Hepatocyte (in vitro differentiated cells): Measurements from ENCODE around the gene NBR1. TPM values are rescaled to one million over a fixed set of nuclear protein-coding genes. Genes with fewer than 3 reads are reported as not detected.

Experiments used
- DNase-seq: peaks from one replicate; pipeline ENCODE4 v3.0.0-alpha.2; 2016; ENCODE audit warnings: low spot score
- H2AFZ ChIP-seq: fragments of 200-600 bp; sonication (generic); 2 replicates; pipeline ENCODE4 v1.6.0; 2016; ENCODE audit warnings: antibody characterized with exemption, mild to moderate bottlenecking
- H3K27ac ChIP-seq: fragments of 200-600 bp; sonication (generic); 2 replicates; pipeline ENCODE4 v1.5.1; 2016; ENCODE audit warnings: mild to moderate bottlenecking
- H3K27me3 ChIP-seq: fragments of 200-600 bp; sonication (generic); 2 replicates; pipeline ENCODE4 v1.6.1; 2016
- H3K36me3 ChIP-seq: fragments of 200-600 bp; sonication (generic); replicated peaks from 2 replicates; pipeline ENCODE4 v1.5.1; 2016; ENCODE audit warnings: low read depth; ENCODE audit not compliant: insufficient read depth
- H3K4me1 ChIP-seq: fragments of 200-600 bp; sonication (generic); 2 replicates; pipeline ENCODE4 v1.5.1; 2016; ENCODE audit warnings: mild to moderate bottlenecking, moderate library complexity; ENCODE audit not compliant: insufficient read depth
- H3K4me2 ChIP-seq: fragments of 200-600 bp; sonication (generic); 2 replicates; pipeline ENCODE4 v1.6.0; 2016
- H3K4me3 ChIP-seq: fragments of 200-600 bp; sonication (generic); 2 replicates; pipeline ENCODE4 v1.5.1; 2016; ENCODE audit warnings: mild to moderate bottlenecking
- H3K79me2 ChIP-seq: fragments of 200-600 bp; sonication (generic); 2 replicates; pipeline ENCODE4 v1.6.0; 2017; ENCODE audit warnings: mild to moderate bottlenecking
- H3K9me2 ChIP-seq: fragments of 200-600 bp; sonication (generic); replicated peaks from 2 replicates; pipeline ENCODE4 v1.6.0; 2017; ENCODE audit warnings: mild to moderate bottlenecking; ENCODE audit not compliant: insufficient read depth
- H3K9me3 ChIP-seq: fragments of 200-600 bp; sonication (generic); 2 replicates; pipeline ENCODE4 v1.5.1; 2016; ENCODE audit warnings: low read depth, mild to moderate bottlenecking
- H4K20me1 ChIP-seq: fragments of 200-600 bp; sonication (generic); 2 replicates; pipeline ENCODE4 v1.6.0; 2016; ENCODE audit warnings: mild to moderate bottlenecking; ENCODE audit not compliant: insufficient read depth, poor library complexity, severe bottlenecking
- EZH2 ChIP-seq: fragments of 200-600 bp; sonication (generic); IDR thresholded peaks from 2 replicates; pipeline ENCODE4 v1.6.1; 2016; ENCODE audit warnings: antibody characterized with exemption, mild to moderate bottlenecking, borderline replicate concordance
- EZH2phosphoT487 ChIP-seq: fragments of 200-600 bp; sonication (generic); IDR thresholded peaks from one replicate; pipeline ENCODE4 v1.6.1; 2018; ENCODE audit warnings: antibody characterized with exemption, mild to moderate bottlenecking, low read depth, moderate library complexity; ENCODE audit not compliant: unreplicated experiment, severe bottlenecking
- WGBS: methylation state at CpG from one replicate; pipeline ENCODE4 v1.1.6; 2016; ENCODE audit warnings: low lambda C conversion rate; ENCODE audit errors: missing lambda C conversion rate; 5-methylcytosine and 5-hydroxymethylcytosine counted together
- polyA plus RNA-seq: library from polyadenylated mRNA; unstranded; fragments of >200 nt; fragmentation: Nextera tagmentation; extraction: Ambion mirVana; gene quantifications from 2 replicates; pipeline ENCODE4 v1.2.1, GENCODE V29; 2016
- total RNA-seq: library from RNA; depleted of rRNA; stranded (reverse); fragments of >200 nt; gene quantifications from 2 replicates; pipeline ENCODE4 v1.2.3, GENCODE V29; 2014
- TF ChIP-seq, protein P1 (sequence below): fragments of 200-600 bp; sonication (generic); IDR thresholded peaks from 2 replicates; pipeline ENCODE4 v1.5.1; 2016; ENCODE audit warnings: antibody characterized with exemption, mild to moderate bottlenecking; ENCODE audit not compliant: poor library complexity

NBR1 gene
- total and polyA plus RNA-seq, 2 experiments from 2014 or later: 37.7 to 82.4 TPM

DNA sequence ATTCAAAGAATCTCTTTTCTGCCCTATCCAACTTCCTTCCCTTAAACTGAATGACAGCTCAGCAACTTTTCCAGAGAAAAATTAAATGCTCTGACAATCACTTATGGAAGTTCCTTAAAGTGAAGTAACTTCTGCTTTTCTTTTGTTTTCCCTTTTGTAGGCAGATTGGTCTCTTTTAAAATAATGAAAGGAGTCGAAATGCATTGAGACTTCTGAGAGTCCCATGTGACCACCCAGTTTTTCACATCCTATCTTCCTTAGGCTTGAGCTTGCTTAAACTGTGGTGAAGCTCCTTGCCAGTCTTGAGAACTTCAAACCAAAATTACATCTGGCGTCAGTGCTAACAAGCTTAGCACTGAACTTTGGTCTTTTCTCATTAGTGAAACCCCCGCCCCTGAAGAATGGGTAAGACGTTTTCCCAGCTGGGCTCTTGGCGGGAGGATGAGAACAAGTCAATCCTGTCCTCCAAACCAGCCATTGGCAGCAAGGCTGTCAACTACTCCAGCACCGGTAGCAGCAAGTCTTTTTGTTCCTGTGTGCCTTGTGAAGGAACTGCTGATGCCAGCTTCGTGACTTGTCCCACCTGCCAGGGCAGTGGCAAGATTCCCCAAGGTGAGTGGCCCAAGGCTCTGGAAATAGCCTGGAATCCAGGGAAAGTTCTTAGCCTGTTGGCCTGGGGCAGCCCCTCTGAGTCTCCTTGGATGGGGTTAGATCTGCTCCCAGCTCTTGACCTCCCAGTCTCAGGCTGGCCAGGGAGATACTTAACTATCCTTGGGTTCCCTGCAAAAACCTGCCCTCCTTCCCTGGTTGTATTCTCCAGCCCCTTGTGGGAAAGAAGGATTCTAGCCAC lies 41.9 kb downstream of the NBR1 start:
- Histone ChIP-seq H3K9me2 (no peaks in the 10 kb centered on the region), H3K4me2 (peak overlapping the region; percentile 93), H2AFZ (peak overlapping the region; percentile 81), H3K4me3 (peak overlapping the region; percentile 31), H3K36me3 (no peaks in the 10 kb centered on the region), H3K4me1 (peaks cover 34% of the 10 kb centered on the region), H4K20me1 (no peaks in the 10 kb centered on the region), H3K27me3 (no peaks in the 10 kb centered on the region), H3K27ac (peak overlapping the region; percentile 91), H3K79me2 (peaks cover 4% of the 10 kb centered on the region), H3K9me3 (no peaks in the 10 kb centered on the region)
- WGBS: 83% methylated on average over 7 of the region's 7 CpGs
- no peak for TF ChIP-seq EZH2
- TF ChIP-seq EZH2phosphoT487: no peak
- TF ChIP-seq, protein P1, sequence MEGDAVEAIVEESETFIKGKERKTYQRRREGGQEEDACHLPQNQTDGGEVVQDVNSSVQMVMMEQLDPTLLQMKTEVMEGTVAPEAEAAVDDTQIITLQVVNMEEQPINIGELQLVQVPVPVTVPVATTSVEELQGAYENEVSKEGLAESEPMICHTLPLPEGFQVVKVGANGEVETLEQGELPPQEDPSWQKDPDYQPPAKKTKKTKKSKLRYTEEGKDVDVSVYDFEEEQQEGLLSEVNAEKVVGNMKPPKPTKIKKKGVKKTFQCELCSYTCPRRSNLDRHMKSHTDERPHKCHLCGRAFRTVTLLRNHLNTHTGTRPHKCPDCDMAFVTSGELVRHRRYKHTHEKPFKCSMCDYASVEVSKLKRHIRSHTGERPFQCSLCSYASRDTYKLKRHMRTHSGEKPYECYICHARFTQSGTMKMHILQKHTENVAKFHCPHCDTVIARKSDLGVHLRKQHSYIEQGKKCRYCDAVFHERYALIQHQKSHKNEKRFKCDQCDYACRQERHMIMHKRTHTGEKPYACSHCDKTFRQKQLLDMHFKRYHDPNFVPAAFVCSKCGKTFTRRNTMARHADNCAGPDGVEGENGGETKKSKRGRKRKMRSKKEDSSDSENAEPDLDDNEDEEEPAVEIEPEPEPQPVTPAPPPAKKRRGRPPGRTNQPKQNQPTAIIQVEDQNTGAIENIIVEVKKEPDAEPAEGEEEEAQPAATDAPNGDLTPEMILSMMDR: no peak
- no peak for DNase-seq

DNA sequence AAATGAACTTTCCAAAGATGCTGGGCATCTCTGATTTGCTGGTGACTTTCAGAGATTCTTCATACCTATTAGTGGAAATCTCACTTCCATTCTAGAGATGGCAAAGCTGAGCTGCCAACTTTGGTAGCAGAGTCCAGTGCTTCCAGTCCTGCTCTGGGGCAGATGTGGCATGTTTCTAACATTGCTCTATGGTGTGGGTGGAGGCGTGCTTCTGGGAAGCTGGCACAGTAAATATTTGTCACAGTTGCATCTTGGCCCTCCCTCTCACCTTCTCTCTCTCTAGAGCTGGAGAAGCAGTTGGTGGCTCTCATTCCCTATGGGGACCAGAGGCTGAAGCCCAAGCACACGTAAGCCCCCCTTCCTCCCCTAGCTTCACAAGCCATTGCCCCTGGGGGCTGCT lies 42.5 kb downstream of the NBR1 start:
- H3K27ac ChIP-seq: no peak overlapping the region
- no peak overlapping the region for H3K4me3 ChIP-seq
- no peak for TF ChIP-seq EZH2phosphoT487
- no peak for TF ChIP-seq EZH2
- TF ChIP-seq, protein P1: no peak
- no peaks in the 10 kb centered on the region for H3K9me3 ChIP-seq
- peak overlapping the region; percentile 93 for H3K4me2 ChIP-seq
- H3K79me2 ChIP-seq: peaks cover 4% of the 10 kb centered on the region
- no peaks in the 10 kb centered on the region for H3K9me2 ChIP-seq
- no peak overlapping the region for H2AFZ ChIP-seq
- WGBS: 88% methylated on average over 2 of the region's 2 CpGs
- no peaks in the 10 kb centered on the region for H4K20me1 ChIP-seq
- no peak for DNase-seq
- H3K36me3 ChIP-seq: no peaks in the 10 kb centered on the region
- no peaks in the 10 kb centered on the region for H3K27me3 ChIP-seq
- peaks cover 34% of the 10 kb centered on the region for H3K4me1 ChIP-seq

DNA sequence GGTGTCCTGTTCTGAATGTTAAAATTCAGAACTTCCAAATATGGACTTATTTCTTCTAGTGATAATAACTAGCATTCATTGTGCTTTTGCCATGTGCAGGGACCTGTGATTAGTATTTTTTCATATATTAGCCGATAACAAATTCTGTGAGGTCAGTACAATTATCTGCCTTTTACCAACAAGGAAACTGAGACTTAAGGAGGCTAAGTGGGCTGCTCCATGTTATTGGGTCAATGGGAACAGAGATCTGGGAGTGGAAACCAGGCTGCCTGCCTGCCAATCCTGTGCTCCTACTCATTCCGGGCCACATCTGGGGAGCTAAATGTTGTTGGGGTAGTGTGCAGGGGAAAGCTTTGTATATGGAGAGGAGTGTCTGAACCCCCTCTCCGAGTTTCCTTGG lies 44.3 kb downstream of the NBR1 start:
- H4K20me1 ChIP-seq: no peaks in the 10 kb centered on the region
- DNase-seq: no peak
- no peaks in the 10 kb centered on the region for H3K9me3 ChIP-seq
- H3K27me3 ChIP-seq: no peaks in the 10 kb centered on the region
- H3K9me2 ChIP-seq: no peaks in the 10 kb centered on the region
- TF ChIP-seq, protein P1: no peak
- TF ChIP-seq EZH2 (no peak), EZH2phosphoT487 (no peak)
- peak overlapping the region; percentile 64 for H3K27ac ChIP-seq
- WGBS: 94% methylated on average over 3 of the region's 3 CpGs
- H3K36me3 ChIP-seq: no peaks in the 10 kb centered on the region
- peaks cover 32% of the 10 kb centered on the region for H3K4me1 ChIP-seq
- H3K4me3 ChIP-seq: no peak overlapping the region
- no peak overlapping the region for H2AFZ ChIP-seq
- peaks cover 4% of the 10 kb centered on the region for H3K79me2 ChIP-seq
- no peak overlapping the region for H3K4me2 ChIP-seq
